ENCODE measurements around the gene SGTB. TPM values are rescaled to one million over a fixed set of nuclear protein-coding genes. Genes with fewer than 3 reads are reported as not detected.

Gene SGTB
- total and polyA plus RNA-seq, 2 of the 8 experiments (the other 6 are each of a cell fraction or from before 2014, with no cell fraction given): 2.2 to 18.7 TPM

DNA sequence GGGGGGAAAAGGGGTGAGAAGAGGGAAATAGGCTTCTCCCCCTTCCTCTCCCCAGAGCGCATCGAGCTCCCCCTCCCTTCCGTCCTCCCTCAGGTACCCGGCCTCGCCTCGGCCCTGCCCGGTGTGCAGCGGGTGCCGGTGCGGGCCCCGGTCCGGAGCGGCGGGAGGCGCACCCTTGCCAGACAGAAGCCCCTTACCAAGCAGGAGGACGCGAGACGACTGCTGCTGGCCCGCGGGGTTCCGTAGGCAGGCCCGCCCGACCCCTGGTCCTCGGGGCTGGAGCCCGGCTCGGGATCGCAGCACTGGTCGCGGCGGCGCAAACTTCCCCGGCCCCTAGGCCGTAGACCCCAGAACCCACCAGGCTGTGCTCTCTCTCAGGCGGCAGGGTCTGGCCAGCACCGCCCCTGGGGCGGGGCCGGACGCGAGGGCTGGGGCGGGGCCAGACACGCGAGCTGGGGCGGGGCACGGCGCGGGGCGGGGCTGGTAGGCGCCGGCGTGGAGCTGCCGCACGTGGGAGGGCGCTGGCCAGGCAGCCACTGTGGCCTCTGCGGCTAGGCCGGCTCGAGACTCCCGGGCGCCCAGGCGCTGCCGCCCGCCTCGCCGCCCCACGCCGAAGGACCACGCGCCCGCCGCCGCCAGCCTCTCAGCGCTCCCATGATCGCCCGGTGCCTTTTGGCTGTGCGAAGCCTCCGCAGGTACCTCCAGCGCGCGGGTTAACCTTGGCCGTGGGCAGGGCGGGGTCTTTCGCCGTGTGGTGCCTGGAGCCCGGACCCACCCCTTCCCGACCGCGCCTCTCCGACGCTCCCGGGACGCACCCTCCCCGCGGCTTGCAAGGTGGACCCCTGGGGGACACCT, at the start of gene SGTB, which contains the start of gene NLN (continued):
- TF ChIP-seq KDM4A (IDR thresholded peaks at IDR 0.05; ENCODE audit: low read depth, low read length, severe bottlenecking) (peak; percentile 56), PHF8 (conservative IDR thresholded peaks at IDR 0.05; ENCODE audit: low read depth, low read length) (peak; percentile 80; the same call in 1 of the 2 replicates), CBX8 (IDR thresholded peaks at IDR 0.05; ENCODE audit: borderline replicate concordance, low read depth, low read length) (no peak), POLR2A (IDR thresholded peaks at IDR 0.05; ENCODE audit: control extremely low read depth in 1 of 2, low read depth in 2 of 2, low read length in 2 of 2) (peak; percentile 72 to 92), ASH2L (IDR thresholded peaks at IDR 0.05; ENCODE audit: low read length) (peak; percentile 94), RBBP5 (IDR thresholded peaks at IDR 0.05; ENCODE audit: borderline replicate concordance, low read depth, low read length) (peak; percentile 81; the same call in 1 of the 2 replicates), GTF2F1 (IDR thresholded peaks at IDR 0.05; ENCODE audit: borderline replicate concordance, low read depth, low read length) (0 out of 2 replicates have a peak, but pooled peaks have one; percentile 12), SIN3A (conservative IDR thresholded peaks at IDR 0.05 in 1 of 2, IDR thresholded peaks at IDR 0.05 in 1 of 2; ENCODE audit: low read depth in 1 of 2, low read length in 2 of 2) (peak in 1 of 2 experiments; percentile 26; a peak in 1 of 4 replicates), RAD21 (IDR thresholded peaks at IDR 0.05 in 1 of 2, conservative IDR thresholded peaks at IDR 0.05 in 1 of 2; ENCODE audit: low read depth in 2 of 2, low read length in 2 of 2) (peak in 1 of 2 experiments; percentile 15; a peak in 1 of 4 replicates), POLR2AphosphoS5 (IDR thresholded peaks at IDR 0.05; ENCODE audit: low read depth, low read length) (0 out of 2 replicates have a peak, but pooled peaks have one; percentile 57), TCF12 (IDR thresholded peaks at IDR 0.05; ENCODE audit: low read depth, low read length) (0 out of 2 replicates have a peak, but pooled peaks have one; percentile 13), E2F6 (IDR thresholded peaks at IDR 0.05) (no peak), CBX5 (IDR thresholded peaks at IDR 0.05; ENCODE audit: low read depth, low read length) (no peak), CHD2 (IDR thresholded peaks at IDR 0.05; ENCODE audit: low read length) (no peak), CHD1 (IDR thresholded peaks at IDR 0.05; ENCODE audit: low read depth, low read length) (no peak), MAX (IDR thresholded peaks at IDR 0.05) (peak; percentile 37), HDAC2 (IDR thresholded peaks at IDR 0.05; ENCODE audit: borderline replicate concordance in 1 of 2, low read depth in 2 of 2, low read length in 2 of 2) (peak in 1 of 2 experiments; percentile 8; a peak in 1 of 4 replicates), EP300 (IDR thresholded peaks at IDR 0.05; ENCODE audit: borderline replicate concordance in 1 of 2, low read depth in 2 of 2, low read length in 2 of 2) (no peak)
